ENCODE measurements around the gene VEPH1. TPM values are rescaled to one million over a fixed set of nuclear protein-coding genes. Genes with fewer than 3 reads are reported as not detected.

VEPH1 gene
- total RNA-seq, 4 donors from 2014 or later = 5.8 TPM; not detected in 3

GRCh38 chr3:157513585-157513984 is 10.4 kb upstream of the VEPH1 start:
- no peaks in the 10 kb centered on the region for H3K36me3 ChIP-seq
- TF ChIP-seq POLR2A (IDR thresholded peaks at IDR 0.05) (no peak), CTCF (IDR thresholded peaks at IDR 0.05) (no peak)

GRCh38 chr3:157512534-157512933 is 9.3 kb upstream of the VEPH1 start:
- TF ChIP-seq POLR2A (IDR thresholded peaks at IDR 0.05) = no peak
- TF ChIP-seq CTCF (IDR thresholded peaks at IDR 0.05) = no peak
- Histone ChIP-seq H3K4me3 (no peak overlapping the region), H3K27ac (no peak overlapping the region), H3K36me3 (no peaks in the 10 kb centered on the region), H3K27me3 (no peaks in the 10 kb centered on the region), H3K9me3 (no peaks in the 10 kb centered on the region), H3K4me1 (no peaks in the 10 kb centered on the region)
- DNase-seq = no peak

More at GRCh38 chr3:157513585-157513984, 10.4 kb upstream of the VEPH1 start:
- H3K9me3 ChIP-seq = no peaks in the 10 kb centered on the region
- H3K4me1 ChIP-seq = no peaks in the 10 kb centered on the region
- no peak overlapping the region for H3K27ac ChIP-seq
- no peak overlapping the region for H3K4me3 ChIP-seq
- no peak for DNase-seq
- no peaks in the 10 kb centered on the region for H3K27me3 ChIP-seq

GRCh38 chr3:157508461-157508860 is 5.2 kb upstream of the VEPH1 start:
- Histone ChIP-seq H3K9me3 (no peaks in the 10 kb centered on the region), H3K27ac (no peak overlapping the region), H3K4me3 (no peak overlapping the region), H3K27me3 (no peaks in the 10 kb centered on the region), H3K4me1 (no peaks in the 10 kb centered on the region), H3K36me3 (no peaks in the 10 kb centered on the region)
- no peak for DNase-seq
- TF ChIP-seq CTCF (IDR thresholded peaks at IDR 0.05) (no peak), POLR2A (IDR thresholded peaks at IDR 0.05) (no peak)

GRCh38 chr3:157501863-157502262 is 1.4 kb downstream of the VEPH1 start:
- no peak for DNase-seq
- Histone ChIP-seq H3K27me3 (no peaks in the 10 kb centered on the region), H3K4me3 (no peak overlapping the region), H3K9me3 (no peaks in the 10 kb centered on the region), H3K27ac (no peak overlapping the region), H3K36me3 (no peaks in the 10 kb centered on the region), H3K4me1 (peaks cover 0 to 12% (median 0%) of the 10 kb centered on the region in 4 donors)
- TF ChIP-seq POLR2A (IDR thresholded peaks at IDR 0.05) (no peak), CTCF (IDR thresholded peaks at IDR 0.05) (no peak)

GRCh38 chr3:157500232-157500631 is 3.0 kb downstream of the VEPH1 start:
- no peak for DNase-seq

More at GRCh38 chr3:157500232-157500631, 3.0 kb downstream of the VEPH1 start:
- H3K27me3 ChIP-seq = no peaks in the 10 kb centered on the region
- H3K4me3 ChIP-seq = no peak overlapping the region
- no peaks in the 10 kb centered on the region for H3K36me3 ChIP-seq
- no peak overlapping the region for H3K27ac ChIP-seq
- H3K9me3 ChIP-seq = no peaks in the 10 kb centered on the region
- H3K4me1 ChIP-seq = peaks cover 0 to 12% (median 0%) of the 10 kb centered on the region in 4 donors
- TF ChIP-seq POLR2A (IDR thresholded peaks at IDR 0.05) (no peak), CTCF (IDR thresholded peaks at IDR 0.05) (no peak)

Measured in Peyer's patch (tissue), 4 donors.